Bronchial epithelial cell (primary cell): ENCODE results near the gene SPDYE6. TPM values are rescaled to one million over a fixed set of nuclear protein-coding genes. Genes with fewer than 3 reads are reported as not detected.

Experiments
- DNase-seq: peaks from one replicate; pipeline ENCODE4 v3.0.0-alpha.2; 2010; ENCODE audit warnings: low read depth
- FAIRE-seq: peaks from 2 replicates; lab custom pipeline; 2011; peaks lifted over from hg19 to GRCh38; lab: Jason Lieb, UNC
- H3K27me3 ChIP-seq: 2 replicates; pipeline ENCODE4 v1.5.1; 2011; ENCODE audit warnings: low read length; ENCODE audit not compliant: control insufficient read depth, insufficient read depth
- H3K36me3 ChIP-seq: 2 replicates; pipeline ENCODE4 v1.5.1; 2011; ENCODE audit warnings: low read length; ENCODE audit not compliant: control insufficient read depth, insufficient read depth
- H3K4me3 ChIP-seq: 2 replicates; pipeline ENCODE4 v1.5.1; 2011; ENCODE audit warnings: mild to moderate bottlenecking, low read depth, low read length, control low read depth
- CTCF ChIP-seq: IDR thresholded peaks from 2 replicates; pipeline ENCODE4 v1.5.1; 2011; ENCODE audit warnings: mild to moderate bottlenecking, moderate library complexity, low read length, control low read depth, inconsistent platforms; ENCODE audit not compliant: insufficient read depth, severe bottlenecking
- total RNA-seq: library from RNA; depleted of rRNA; stranded (reverse); fragments of >200 nt; gene quantifications from 2 replicates; pipeline ENCODE4 v1.2.1, GENCODE V29; 2014

SPDYE6 gene
- total RNA-seq, 1 donor from 2014 or later, result not detected

- TF ChIP-seq CTCF, result no peak
- FAIRE-seq, result no peak
- Histone ChIP-seq H3K27me3 (peaks cover 4% of the 10 kb centered on the region), H3K36me3 (no peaks in the 10 kb centered on the region), H3K4me3 (no peak overlapping the region)
- DNase-seq, result no peak
These were observed 59.7 kb downstream of the SPDYE6 start for GRCh38 chr7:102296514-102296913.

GRCh38 chr7:102296179-102296438 is 60.1 kb downstream of the SPDYE6 start:
- DNase-seq (no peak), FAIRE-seq (no peak)
- H3K27me3 ChIP-seq, result peaks cover 5% of the 10 kb centered on the region
- no peak overlapping the region for H3K4me3 ChIP-seq
- no peaks in the 10 kb centered on the region for H3K36me3 ChIP-seq
- no peak for TF ChIP-seq CTCF

Other genes starting within 250 kb of the SPDYE6 start
- gene SH2B2, start 69.6 kb downstream of the SPDYE6 start, total RNA-seq, result 1.5 and 1.8 TPM in 2 replicates
- gene PRKRIP1, start 39.9 kb upstream of the SPDYE6 start, total RNA-seq, result 14.7 and 18.2 TPM in 2 replicates
- gene ORAI2, start 77.1 kb upstream of the SPDYE6 start, total RNA-seq, result 4.7 and 6.9 TPM in 2 replicates
- gene ALKBH4, start 108.4 kb upstream of the SPDYE6 start, total RNA-seq, result 8.7 and 10.0 TPM in 2 replicates
- gene LRWD1, start 108.5 kb upstream of the SPDYE6 start, total RNA-seq, result 21.1 and 25.3 TPM in 2 replicates
- gene POLR2J, start 122.5 kb upstream of the SPDYE6 start, total RNA-seq, result 24.5 and 50.1 TPM in 2 replicates
- 0.79 and 1.2 TPM in 2 replicates for gene RASA4B, start 161.3 kb upstream of the SPDYE6 start, total RNA-seq
- 5.8 and 151 TPM in 2 replicates for gene UPK3BL2, start 187.3 kb upstream of the SPDYE6 start, total RNA-seq
- not detected in 2 replicates for gene SPDYE2, start 194.8 kb upstream of the SPDYE6 start, total RNA-seq
- 18.8 and 25.5 TPM in 2 replicates for gene POLR2J3, start 216.1 kb upstream of the SPDYE6 start, total RNA-seq